Bronchial epithelial cell (primary cell): ENCODE results near the gene PEAK1. TPM values are rescaled to one million over a fixed set of nuclear protein-coding genes. Genes with fewer than 3 reads are reported as not detected.

Experiments used
- DNase-seq: peaks from one replicate; pipeline ENCODE4 v3.0.0-alpha.2; 2010; ENCODE audit warnings: low read depth
- FAIRE-seq: peaks from 2 replicates; lab custom pipeline; 2011; peaks lifted over from hg19 to GRCh38; lab: Jason Lieb, UNC
- H3K27me3 ChIP-seq: 2 replicates; pipeline ENCODE4 v1.5.1; 2011; ENCODE audit warnings: low read length; ENCODE audit not compliant: control insufficient read depth, insufficient read depth
- H3K36me3 ChIP-seq: 2 replicates; pipeline ENCODE4 v1.5.1; 2011; ENCODE audit warnings: low read length; ENCODE audit not compliant: control insufficient read depth, insufficient read depth
- H3K4me3 ChIP-seq: 2 replicates; pipeline ENCODE4 v1.5.1; 2011; ENCODE audit warnings: mild to moderate bottlenecking, low read depth, low read length, control low read depth
- total RNA-seq: library from RNA; depleted of rRNA; stranded (reverse); fragments of >200 nt; gene quantifications from 2 replicates; pipeline ENCODE4 v1.2.1, GENCODE V29; 2014
- TF ChIP-seq, protein P1 (sequence below): IDR thresholded peaks from 2 replicates; pipeline ENCODE4 v1.5.1; 2011; ENCODE audit warnings: mild to moderate bottlenecking, moderate library complexity, low read length, control low read depth, inconsistent platforms; ENCODE audit not compliant: insufficient read depth, severe bottlenecking

PEAK1 gene
- total RNA-seq, 1 donor from 2014 or later, result 3.7 TPM

DNA sequence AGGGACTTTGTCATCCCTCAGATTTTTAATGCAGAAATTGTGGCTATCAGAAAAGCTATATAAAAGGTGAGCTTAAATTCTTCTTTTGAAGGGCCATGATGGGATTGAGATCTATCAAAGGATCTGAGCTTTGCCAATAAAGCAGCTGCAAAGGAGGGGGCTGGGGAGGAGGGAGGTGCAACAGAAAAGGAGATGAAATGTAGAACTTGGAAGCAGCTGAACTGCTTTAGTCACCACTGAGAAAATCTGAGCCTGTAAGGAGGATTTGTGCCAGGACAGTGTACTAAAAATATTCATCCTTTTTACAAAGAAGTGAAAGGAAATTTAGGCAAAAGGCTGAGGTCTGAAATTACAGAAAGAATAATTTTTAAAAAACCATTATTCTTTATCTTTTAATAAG lies 359.4 kb downstream of the PEAK1 start:
- FAIRE-seq, result no peak
- no peaks in the 10 kb centered on the region for H3K27me3 ChIP-seq
- TF ChIP-seq, protein P1, sequence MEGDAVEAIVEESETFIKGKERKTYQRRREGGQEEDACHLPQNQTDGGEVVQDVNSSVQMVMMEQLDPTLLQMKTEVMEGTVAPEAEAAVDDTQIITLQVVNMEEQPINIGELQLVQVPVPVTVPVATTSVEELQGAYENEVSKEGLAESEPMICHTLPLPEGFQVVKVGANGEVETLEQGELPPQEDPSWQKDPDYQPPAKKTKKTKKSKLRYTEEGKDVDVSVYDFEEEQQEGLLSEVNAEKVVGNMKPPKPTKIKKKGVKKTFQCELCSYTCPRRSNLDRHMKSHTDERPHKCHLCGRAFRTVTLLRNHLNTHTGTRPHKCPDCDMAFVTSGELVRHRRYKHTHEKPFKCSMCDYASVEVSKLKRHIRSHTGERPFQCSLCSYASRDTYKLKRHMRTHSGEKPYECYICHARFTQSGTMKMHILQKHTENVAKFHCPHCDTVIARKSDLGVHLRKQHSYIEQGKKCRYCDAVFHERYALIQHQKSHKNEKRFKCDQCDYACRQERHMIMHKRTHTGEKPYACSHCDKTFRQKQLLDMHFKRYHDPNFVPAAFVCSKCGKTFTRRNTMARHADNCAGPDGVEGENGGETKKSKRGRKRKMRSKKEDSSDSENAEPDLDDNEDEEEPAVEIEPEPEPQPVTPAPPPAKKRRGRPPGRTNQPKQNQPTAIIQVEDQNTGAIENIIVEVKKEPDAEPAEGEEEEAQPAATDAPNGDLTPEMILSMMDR, result no peak

GRCh38 chr15:77059786-77060361 lies 360.0 kb downstream of the PEAK1 start:
- H3K4me3 ChIP-seq, result no peak overlapping the region
- TF ChIP-seq, protein P1, result no peak
- FAIRE-seq (no peak), DNase-seq (no peak)
- H3K36me3 ChIP-seq, result no peaks in the 10 kb centered on the region
- H3K27me3 ChIP-seq, result no peaks in the 10 kb centered on the region

More for the DNA sequence above, 359.4 kb downstream of the PEAK1 start:
- H3K36me3 ChIP-seq, result no peaks in the 10 kb centered on the region
- H3K4me3 ChIP-seq, result no peak overlapping the region
- DNase-seq, result no peak

DNA sequence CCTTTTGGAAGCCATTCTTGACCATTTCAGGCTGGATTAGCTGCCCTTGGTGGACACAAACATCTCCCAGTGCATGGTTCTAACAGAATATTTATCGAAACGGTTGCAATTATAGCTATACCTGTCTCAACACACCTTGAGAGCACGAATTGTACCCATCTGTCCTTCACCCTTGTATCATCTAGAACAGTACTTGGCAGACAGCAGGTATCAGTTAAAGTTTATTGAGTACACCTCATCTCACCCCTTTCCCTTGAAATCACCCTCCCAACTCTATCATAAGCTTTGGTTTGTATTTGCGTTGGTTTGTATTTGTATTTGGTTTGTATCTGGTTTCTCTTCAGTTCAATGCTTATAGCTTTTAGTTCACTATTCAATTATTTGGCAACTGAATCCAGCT lies 361.4 kb downstream of the PEAK1 start:
- Histone ChIP-seq H3K36me3 (no peaks in the 10 kb centered on the region), H3K27me3 (no peaks in the 10 kb centered on the region), H3K4me3 (no peak overlapping the region)
- DNase-seq (no peak), FAIRE-seq (no peak)
- TF ChIP-seq, protein P1, result no peak

DNA sequence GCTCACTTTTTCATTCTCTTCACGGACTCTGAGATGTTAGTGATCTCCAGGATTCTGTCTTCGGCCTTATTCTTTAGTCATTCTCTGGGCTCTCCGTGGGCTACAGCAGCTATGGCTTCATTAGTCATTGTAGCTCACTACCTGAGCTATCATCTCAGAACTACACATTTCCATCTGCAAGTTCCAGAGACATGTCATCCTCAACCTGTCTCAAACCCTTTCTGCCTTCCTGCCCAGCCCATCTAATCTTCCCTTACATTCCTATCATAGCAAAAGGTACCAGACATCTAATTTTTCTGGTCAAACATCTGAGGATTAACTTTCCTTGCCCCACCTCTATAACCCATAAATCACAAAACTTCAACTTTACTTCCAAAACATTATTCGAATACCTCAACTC lies 362.2 kb downstream of the PEAK1 start:
- FAIRE-seq, result no peak
- Histone ChIP-seq H3K36me3 (no peaks in the 10 kb centered on the region), H3K27me3 (no peaks in the 10 kb centered on the region), H3K4me3 (no peak overlapping the region)
- no peak for DNase-seq
- TF ChIP-seq, protein P1, result no peak

DNA sequence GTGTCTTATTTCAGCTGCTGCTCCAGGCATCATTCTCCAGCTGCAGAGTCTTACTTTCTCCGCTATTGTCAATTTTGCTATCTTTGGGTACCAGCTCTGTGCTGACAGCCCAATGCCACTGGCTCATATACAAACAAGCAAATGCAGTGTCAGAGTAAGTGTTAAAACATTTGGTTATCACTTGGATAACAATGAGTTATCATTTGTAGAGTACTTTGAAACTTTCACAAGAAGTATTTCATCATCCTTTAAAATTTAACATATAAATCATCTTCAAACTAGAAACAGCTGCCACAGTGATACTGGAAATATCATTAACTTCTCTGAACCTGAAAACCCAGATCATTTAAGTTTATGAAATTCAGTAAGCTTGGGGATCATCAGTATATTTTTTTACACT lies 362.8 kb downstream of the PEAK1 start:
- no peak overlapping the region for H3K4me3 ChIP-seq
- no peaks in the 10 kb centered on the region for H3K27me3 ChIP-seq
- no peak for DNase-seq
- no peak for FAIRE-seq
- TF ChIP-seq, protein P1, result no peak
- H3K36me3 ChIP-seq, result no peaks in the 10 kb centered on the region

GRCh38 chr15:77053709-77054108 lies 366.2 kb downstream of the PEAK1 start:
- Histone ChIP-seq H3K27me3 (no peaks in the 10 kb centered on the region), H3K36me3 (no peaks in the 10 kb centered on the region), H3K4me3 (no peak overlapping the region)
- DNase-seq (peak; percentile 39), FAIRE-seq (no peak)
- TF ChIP-seq, protein P1, result no peak
